Lower leg skin (tissue), 4 donors: Measurements from ENCODE around the gene STRA8. TPM values are rescaled to one million over a fixed set of nuclear protein-coding genes. Genes with fewer than 3 reads are reported as not detected.

ENCODE experiments used
- DNase-seq, 2 donors: peaks; one replicate each; pipeline ENCODE4 v3.0.0-alpha.2; 2019; ENCODE audit warnings: low spot score in 2 of 2
- H3K4me3 ChIP-seq: fragments of 200-600 bp; sonication (generic); 2 replicates; pipeline ENCODE4 v1.5.1; 2017; ENCODE audit warnings: mild to moderate bottlenecking, low read depth; ENCODE audit not compliant: poor library complexity, severe bottlenecking
- POLR2A ChIP-seq, 2 donors: fragments of 450-650 bp; IDR thresholded peaks; one replicate each; pipeline ENCODE4 v1.6.1; 2016 to 2017; ENCODE audit warnings: antibody characterized with exemption in 2 of 2, mild to moderate bottlenecking in 1 of 2, moderate library complexity in 1 of 2
- WGBS, 2 donors: methylation state at CpG; one replicate each; pipeline ENCODE4 v1.1.5; 2018; 5-methylcytosine and 5-hydroxymethylcytosine counted together
- intact Hi-C: fragments of 100-400 bp; cut with DNase I; formaldehyde crosslinking; loops from one replicate; pipeline ENCODE4 v1.15.0; 2023; ENCODE audit warnings: low total_unique reads
- total RNA-seq, 4 donors: library from RNA; depleted of rRNA; stranded (reverse); fragments of >200 nt; gene quantifications; one replicate each; pipeline ENCODE4 v1.1.0, GENCODE V29; 2016
- TF ChIP-seq, protein P1 (sequence below), 3 donors: fragments of 450-650 bp; IDR thresholded peaks; one replicate each; pipeline ENCODE4 v1.5.1; 2016; ENCODE audit warnings: antibody characterized with exemption in 3 of 3, mild to moderate bottlenecking in 3 of 3, moderate library complexity in 2 of 3

The STRA8 gene
- total RNA-seq, 4 donors from 2014 or later, result 0.36 to 5.5 TPM; not detected in 2

DNA sequence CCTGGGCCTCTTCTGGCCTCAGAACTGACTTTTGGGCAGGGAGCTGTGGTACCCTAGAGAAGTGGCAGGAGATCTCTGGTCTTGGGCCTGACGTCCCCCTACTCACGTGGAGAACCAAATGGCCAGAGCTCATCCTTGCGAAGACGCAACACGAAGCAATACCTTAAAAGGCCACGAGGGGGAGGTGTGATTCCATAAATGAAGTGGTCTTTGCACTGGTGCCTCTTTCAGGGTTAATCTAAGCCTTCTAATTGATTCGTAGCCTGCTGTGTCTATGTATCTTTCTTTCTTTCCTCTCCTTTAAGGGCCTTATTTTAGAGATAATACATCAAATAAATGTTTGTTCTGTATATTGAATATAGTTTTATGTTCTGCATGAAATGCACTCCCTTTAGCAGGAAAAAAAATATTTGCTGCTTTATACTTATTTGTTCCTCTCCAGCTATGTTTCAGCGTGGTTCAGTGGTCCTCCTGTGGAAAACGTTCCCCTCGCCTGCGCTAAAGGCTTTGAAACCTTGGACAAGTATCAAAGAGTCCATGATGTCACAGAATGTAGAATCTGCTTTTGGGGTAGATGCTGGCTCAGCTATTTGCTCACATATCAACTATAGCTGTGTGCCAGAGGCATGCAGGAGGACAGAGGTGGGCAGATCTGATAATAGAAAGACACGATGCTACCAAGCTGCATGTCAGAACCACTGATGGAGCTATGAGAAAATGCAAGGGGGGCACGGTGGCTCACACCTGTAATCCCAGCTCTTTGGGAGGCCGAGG, 41.0 kb downstream of the STRA8 start:
- WGBS, 2 donors, result 36 to 42% methylated on average over 14 of the region's 14 CpGs
- TF ChIP-seq POLR2A (IDR thresholded peaks at IDR 0.05), result no peak
- TF ChIP-seq, protein P1, sequence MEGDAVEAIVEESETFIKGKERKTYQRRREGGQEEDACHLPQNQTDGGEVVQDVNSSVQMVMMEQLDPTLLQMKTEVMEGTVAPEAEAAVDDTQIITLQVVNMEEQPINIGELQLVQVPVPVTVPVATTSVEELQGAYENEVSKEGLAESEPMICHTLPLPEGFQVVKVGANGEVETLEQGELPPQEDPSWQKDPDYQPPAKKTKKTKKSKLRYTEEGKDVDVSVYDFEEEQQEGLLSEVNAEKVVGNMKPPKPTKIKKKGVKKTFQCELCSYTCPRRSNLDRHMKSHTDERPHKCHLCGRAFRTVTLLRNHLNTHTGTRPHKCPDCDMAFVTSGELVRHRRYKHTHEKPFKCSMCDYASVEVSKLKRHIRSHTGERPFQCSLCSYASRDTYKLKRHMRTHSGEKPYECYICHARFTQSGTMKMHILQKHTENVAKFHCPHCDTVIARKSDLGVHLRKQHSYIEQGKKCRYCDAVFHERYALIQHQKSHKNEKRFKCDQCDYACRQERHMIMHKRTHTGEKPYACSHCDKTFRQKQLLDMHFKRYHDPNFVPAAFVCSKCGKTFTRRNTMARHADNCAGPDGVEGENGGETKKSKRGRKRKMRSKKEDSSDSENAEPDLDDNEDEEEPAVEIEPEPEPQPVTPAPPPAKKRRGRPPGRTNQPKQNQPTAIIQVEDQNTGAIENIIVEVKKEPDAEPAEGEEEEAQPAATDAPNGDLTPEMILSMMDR (IDR thresholded peaks at IDR 0.05), result peak in 1 of 3 donors; percentile 18
- DNase-seq, result peak; percentile 58 to 90
- H3K4me3 ChIP-seq, result no peak overlapping the region
- intact Hi-C loops, result loop anchor here (10.0 kb wide), 1 partner anchor 370 kb away; no protein-coding TSS in a partner anchor

GRCh38 chr7:135275971-135276580, 42.4 kb downstream of the STRA8 start:
- DNase-seq, result peak in 1 of 2 donors; percentile 76
- WGBS, 2 donors, result 88 to 89% methylated on average over 10 of the region's 10 CpGs
- H3K4me3 ChIP-seq, result no peak overlapping the region
- intact Hi-C loops, result loop anchor here (10.0 kb wide), 1 partner anchor 369 kb away; no protein-coding TSS in a partner anchor
- TF ChIP-seq, protein P1 (IDR thresholded peaks at IDR 0.05), result no peak
- TF ChIP-seq POLR2A (IDR thresholded peaks at IDR 0.05), result no peak

DNA sequence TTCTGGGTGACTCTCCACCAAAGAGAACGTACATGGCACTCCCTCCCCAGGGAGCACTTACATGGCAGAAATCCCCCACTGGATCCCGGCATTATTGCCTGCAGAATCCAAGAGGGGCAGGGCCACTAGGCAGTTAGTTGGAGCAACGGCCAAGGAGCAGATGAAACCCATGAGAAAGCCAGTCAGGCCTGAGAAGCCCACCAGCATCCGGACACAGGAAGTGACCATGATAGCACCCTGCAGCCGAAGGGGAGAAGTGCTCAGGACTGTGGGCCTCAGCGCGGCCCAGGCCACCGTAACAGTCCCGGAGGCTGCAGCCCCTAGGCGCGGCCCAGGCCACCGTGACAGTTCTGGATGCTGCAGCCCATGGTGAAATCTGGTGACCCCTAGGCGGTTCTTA, 43.5 kb downstream of the STRA8 start:
- H3K4me3 ChIP-seq, result no peak overlapping the region
- intact Hi-C loops, result loop anchor here (10.0 kb wide), 1 partner anchor 368 kb away; no protein-coding TSS in a partner anchor
- peak in 1 of 2 donors; percentile 72 for DNase-seq
- TF ChIP-seq POLR2A (IDR thresholded peaks at IDR 0.05), result no peak
- TF ChIP-seq, protein P1 (IDR thresholded peaks at IDR 0.05), result no peak
- 80 to 82% methylated on average over 13 of the region's 13 CpGs for WGBS, 2 donors

- no peak overlapping the region for H3K4me3 ChIP-seq
Observed at GRCh38 chr7:135281363-135281949, 47.8 kb downstream of the STRA8 start.

DNA sequence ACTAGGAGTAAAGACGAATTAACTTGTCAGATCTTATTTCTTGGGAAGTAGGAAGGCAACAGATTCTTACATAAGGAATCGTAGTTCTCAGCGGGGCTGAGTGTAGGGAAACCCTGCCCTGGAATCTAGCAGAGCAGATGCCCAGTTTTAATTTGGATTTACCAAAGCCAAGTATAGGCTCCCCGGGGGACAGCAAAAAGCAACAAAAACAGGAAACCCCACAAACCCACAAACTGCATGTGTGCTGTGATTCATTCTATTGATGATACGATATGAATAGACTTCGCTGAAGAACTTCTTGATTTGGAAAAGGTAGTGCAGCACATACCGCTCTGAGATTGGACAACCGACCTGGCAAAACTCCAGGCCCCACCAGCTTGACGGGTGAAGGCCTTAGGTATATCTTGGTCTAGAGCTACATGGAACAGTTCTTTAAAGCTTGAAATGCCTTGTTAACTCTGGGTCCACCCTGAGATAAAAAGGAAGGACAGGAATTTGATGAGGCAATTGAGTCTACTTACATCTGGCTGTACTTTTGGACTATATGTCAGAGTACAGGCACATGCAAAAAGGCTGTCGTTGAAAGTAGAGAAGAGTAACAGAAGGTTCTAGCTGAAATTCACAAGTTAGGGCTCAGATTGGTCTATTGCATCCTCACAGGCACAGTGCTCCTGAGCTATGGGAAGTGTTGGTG, 49.1 kb downstream of the STRA8 start:
- H3K4me3 ChIP-seq, result no peak overlapping the region
- intact Hi-C loops, result no loop called here
- 70 to 72% methylated on average over 10 of the region's 10 CpGs for WGBS, 2 donors
- peak in 1 of 2 donors; percentile 72 for DNase-seq
- TF ChIP-seq POLR2A (IDR thresholded peaks at IDR 0.05), result no peak
- TF ChIP-seq, protein P1 (IDR thresholded peaks at IDR 0.05), result no peak

More at GRCh38 chr7:135281363-135281949, 47.8 kb downstream of the STRA8 start:
- intact Hi-C loops, result no loop called here
- TF ChIP-seq, protein P1 (IDR thresholded peaks at IDR 0.05), result peak in 1 of 3 donors; percentile 57
- TF ChIP-seq POLR2A (IDR thresholded peaks at IDR 0.05), result no peak
- 3 to 4% methylated on average over 7 of the region's 7 CpGs for WGBS, 2 donors
- peak; percentile 84 to 93 for DNase-seq
